DND-41 (cell line): ENCODE results near the gene CARMIL1.

Experiments
- ATAC-seq: fragments of 200-7000 bp; cut with Tn5 transposase; 3 replicates; pipeline ENCODE4 v1.9.1; 2021; ENCODE audit warnings: low read depth; ENCODE audit not compliant: insufficient read depth
- DNase-seq: peaks from one replicate; pipeline ENCODE4 v3.0.0-alpha.2; 2020
- H2AFZ ChIP-seq: 2 replicates; pipeline ENCODE4 v1.6.0; 2012; ENCODE audit warnings: low read depth, low read length
- H3K27ac ChIP-seq: 2 replicates; pipeline ENCODE4 v1.5.1; 2012; ENCODE audit warnings: low read length, inconsistent platforms
- H3K27me3 ChIP-seq: fragments of 200-600 bp; sonication (generic); 2 replicates; pipeline ENCODE4 v1.6.0; 2012; ENCODE audit warnings: low read length, mild to moderate bottlenecking, inconsistent platforms; ENCODE audit not compliant: insufficient read depth, poor library complexity
- H3K36me3 ChIP-seq: 2 replicates; pipeline ENCODE4 v1.5.1; 2012; ENCODE audit warnings: low read length, inconsistent platforms; ENCODE audit not compliant: insufficient read depth
- H3K4me1 ChIP-seq: 2 replicates; pipeline ENCODE4 v1.5.1; 2012; ENCODE audit warnings: mild to moderate bottlenecking, low read length; ENCODE audit not compliant: insufficient read depth
- H3K4me2 ChIP-seq: 2 replicates; pipeline ENCODE4 v1.6.0; 2012; ENCODE audit warnings: mild to moderate bottlenecking, moderate library complexity, low read length, inconsistent platforms; ENCODE audit not compliant: insufficient read depth
- H3K4me3 ChIP-seq, 2 experiments: fragments of 200-600 bp in 1 of 2; shearing (Covaris generic) in 1 of 2; 2 replicates each; pipeline ENCODE4 v1.5.1; 2012 to 2016; ENCODE audit warnings: inconsistent platforms in 2 of 2, low read length in 2 of 2, mild to moderate bottlenecking in 2 of 2, low read depth in 1 of 2, moderate library complexity in 1 of 2
- H3K79me2 ChIP-seq: 2 replicates; pipeline ENCODE4 v1.6.0; 2012; ENCODE audit warnings: low read length, inconsistent platforms; ENCODE audit not compliant: insufficient read depth
- H3K9ac ChIP-seq: 2 replicates; pipeline ENCODE4 v1.6.0; 2012; ENCODE audit warnings: low read depth, mild to moderate bottlenecking, inconsistent platforms, low read length, moderate library complexity
- H3K9me3 ChIP-seq: 2 replicates; pipeline ENCODE4 v1.5.1; 2012; ENCODE audit warnings: low read length, moderate library complexity, mild to moderate bottlenecking, inconsistent platforms; ENCODE audit not compliant: insufficient read depth, severe bottlenecking
- H4K20me1 ChIP-seq: 2 replicates; pipeline ENCODE4 v1.6.0; 2012; ENCODE audit warnings: low read length; ENCODE audit not compliant: insufficient read depth
- CTCF ChIP-seq: IDR thresholded peaks from 2 replicates; pipeline ENCODE4 v1.5.1; 2012; ENCODE audit warnings: borderline replicate concordance, low read length, moderate library complexity, mild to moderate bottlenecking; ENCODE audit not compliant: poor library complexity, severe bottlenecking; ENCODE audit errors: extremely low read depth
- EZH2 ChIP-seq: IDR thresholded peaks from 3 replicates; pipeline ENCODE4 v1.6.1; 2012; ENCODE audit warnings: borderline replicate concordance, low read depth, mild to moderate bottlenecking, moderate library complexity, low read length, inconsistent platforms; ENCODE audit not compliant: severe bottlenecking

Gene CARMIL1

GRCh38 chr6:25324066-25324762 lies 45.0 kb downstream of the CARMIL1 start:
- H3K4me2 ChIP-seq, result no peak overlapping the region
- no peak overlapping the region for H2AFZ ChIP-seq
- no peaks in the 10 kb centered on the region for H3K36me3 ChIP-seq
- H3K4me1 ChIP-seq, result no peaks in the 10 kb centered on the region
- no peak overlapping the region for H3K4me3 ChIP-seq
- no peaks in the 10 kb centered on the region for H3K79me2 ChIP-seq
- ATAC-seq (no peak), DNase-seq (no peak)
- H3K9ac ChIP-seq, result no peak overlapping the region
- TF ChIP-seq EZH2 (no peak), CTCF (no peak)
- no peaks in the 10 kb centered on the region for H3K9me3 ChIP-seq
- peaks cover 11% of the 10 kb centered on the region for H3K27me3 ChIP-seq
- H4K20me1 ChIP-seq, result no peaks in the 10 kb centered on the region
- H3K27ac ChIP-seq, result no peak overlapping the region

GRCh38 chr6:25326126-25326525 lies 47.0 kb downstream of the CARMIL1 start:
- no peak overlapping the region for H3K27ac ChIP-seq
- H3K4me3 ChIP-seq, result no peak overlapping the region
- H3K4me2 ChIP-seq, result no peak overlapping the region
- no peaks in the 10 kb centered on the region for H3K9me3 ChIP-seq
- no peaks in the 10 kb centered on the region for H3K79me2 ChIP-seq
- no peak overlapping the region for H2AFZ ChIP-seq
- TF ChIP-seq CTCF (no peak), EZH2 (no peak)
- H3K27me3 ChIP-seq, result peaks cover 15% of the 10 kb centered on the region
- ATAC-seq (no peak), DNase-seq (no peak)
- H3K4me1 ChIP-seq, result no peaks in the 10 kb centered on the region
- H3K36me3 ChIP-seq, result no peaks in the 10 kb centered on the region
- H4K20me1 ChIP-seq, result no peaks in the 10 kb centered on the region
- no peak overlapping the region for H3K9ac ChIP-seq

- Histone ChIP-seq H2AFZ (no peak overlapping the region), H3K79me2 (no peaks in the 10 kb centered on the region), H3K9me3 (no peaks in the 10 kb centered on the region), H3K4me3 (no peak overlapping the region), H3K27ac (no peak overlapping the region), H4K20me1 (no peaks in the 10 kb centered on the region), H3K9ac (no peak overlapping the region), H3K4me1 (no peaks in the 10 kb centered on the region), H3K4me2 (no peak overlapping the region), H3K27me3 (peaks cover 15% of the 10 kb centered on the region), H3K36me3 (no peaks in the 10 kb centered on the region)
- TF ChIP-seq EZH2, result no peak
- ATAC-seq (no peak), DNase-seq (no peak)
These were observed 47.8 kb downstream of the CARMIL1 start for GRCh38 chr6:25326960-25327359.

- no peak for DNase-seq
- peaks cover 17% of the 10 kb centered on the region for H3K27me3 ChIP-seq
- H3K36me3 ChIP-seq, result no peaks in the 10 kb centered on the region
- no peak overlapping the region for H3K4me3 ChIP-seq
- H3K4me1 ChIP-seq, result no peaks in the 10 kb centered on the region
- no peaks in the 10 kb centered on the region for H3K79me2 ChIP-seq
- H3K9ac ChIP-seq, result no peak overlapping the region
- no peak overlapping the region for H3K27ac ChIP-seq
- no peak overlapping the region for H3K4me2 ChIP-seq
- no peaks in the 10 kb centered on the region for H3K9me3 ChIP-seq
- TF ChIP-seq CTCF, result no peak
- TF ChIP-seq EZH2, result no peak
- no peak for ATAC-seq
- no peak overlapping the region for H2AFZ ChIP-seq
- H4K20me1 ChIP-seq, result no peaks in the 10 kb centered on the region
These were observed 48.3 kb downstream of the CARMIL1 start for GRCh38 chr6:25327432-25327831.
